ENCODE results near the gene SMARCE1.

DNA sequence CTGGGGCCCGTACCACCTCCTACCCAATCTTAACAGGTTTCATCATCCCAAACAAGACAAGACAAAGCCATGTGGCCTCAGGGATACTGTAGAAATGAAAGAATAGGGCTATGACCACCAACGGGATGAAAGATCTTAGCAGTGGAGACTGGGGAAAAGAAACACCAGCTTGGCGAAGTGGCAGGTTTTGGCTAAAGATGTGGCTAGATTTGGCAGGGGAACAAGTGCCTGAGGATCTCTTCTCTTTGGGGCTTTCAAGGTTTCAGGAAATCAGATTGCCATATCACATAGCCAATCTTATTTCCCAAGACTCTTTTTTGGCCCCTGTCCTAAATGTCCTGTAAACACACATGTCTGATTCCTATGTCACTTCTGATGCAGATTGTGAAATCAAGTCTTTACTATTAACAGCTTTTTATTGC lies 49.0 kb upstream of the SMARCE1 start:
- TF ChIP-seq, protein P1, sequence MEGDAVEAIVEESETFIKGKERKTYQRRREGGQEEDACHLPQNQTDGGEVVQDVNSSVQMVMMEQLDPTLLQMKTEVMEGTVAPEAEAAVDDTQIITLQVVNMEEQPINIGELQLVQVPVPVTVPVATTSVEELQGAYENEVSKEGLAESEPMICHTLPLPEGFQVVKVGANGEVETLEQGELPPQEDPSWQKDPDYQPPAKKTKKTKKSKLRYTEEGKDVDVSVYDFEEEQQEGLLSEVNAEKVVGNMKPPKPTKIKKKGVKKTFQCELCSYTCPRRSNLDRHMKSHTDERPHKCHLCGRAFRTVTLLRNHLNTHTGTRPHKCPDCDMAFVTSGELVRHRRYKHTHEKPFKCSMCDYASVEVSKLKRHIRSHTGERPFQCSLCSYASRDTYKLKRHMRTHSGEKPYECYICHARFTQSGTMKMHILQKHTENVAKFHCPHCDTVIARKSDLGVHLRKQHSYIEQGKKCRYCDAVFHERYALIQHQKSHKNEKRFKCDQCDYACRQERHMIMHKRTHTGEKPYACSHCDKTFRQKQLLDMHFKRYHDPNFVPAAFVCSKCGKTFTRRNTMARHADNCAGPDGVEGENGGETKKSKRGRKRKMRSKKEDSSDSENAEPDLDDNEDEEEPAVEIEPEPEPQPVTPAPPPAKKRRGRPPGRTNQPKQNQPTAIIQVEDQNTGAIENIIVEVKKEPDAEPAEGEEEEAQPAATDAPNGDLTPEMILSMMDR (IDR thresholded peaks at IDR 0.05; ENCODE audit: low read depth, low read length, poor library complexity, severe bottlenecking), result no peak
- no peak for TF ChIP-seq EZH2phosphoT487 (IDR thresholded peaks at IDR 0.05; ENCODE audit: borderline replicate concordance, low read length)

Measured in DOHH2 (cell line).